VCaP (cell line): Measurements from ENCODE around the gene F2R.
A peak's percentile ranks its signal among the peaks of the same experiment; 100 is the strongest.

Experiments
- H3K27ac ChIP-seq: fragments of 450-650 bp; 2 replicates; pipeline ENCODE4 v1.5.1; 2017
- CTCF ChIP-seq: fragments of 450-650 bp; conservative IDR thresholded peaks from 2 replicates; pipeline ENCODE4 v1.5.1; 2017; ENCODE audit warnings: mild to moderate bottlenecking, moderate library complexity

The F2R gene

GRCh38 chr5:76710991-76711390, 4.9 kb upstream of the F2R start:
- TF ChIP-seq CTCF = no peak

GRCh38 chr5:76714751-76715485, 1.0 kb upstream of the F2R start:
- H3K27ac ChIP-seq = no peak overlapping the region; the same call in 1 of the 2 replicates
- TF ChIP-seq CTCF = no peak

More at GRCh38 chr5:76710991-76711390, 4.9 kb upstream of the F2R start:
- H3K27ac ChIP-seq = no peak overlapping the region

GRCh38 chr5:76715486-76715735, 515 bp upstream of the F2R start:
- H3K27ac ChIP-seq = peak overlapping the region; percentile 66; the same call in 1 of the 2 replicates
- no peak for TF ChIP-seq CTCF

- peak overlapping the region; percentile 66; the same call in 1 of the 2 replicates for H3K27ac ChIP-seq
These were observed 681 bp downstream of the F2R start for GRCh38 chr5:76716456-76717157.

GRCh38 chr5:76717222-76718083, 1.5 kb downstream of the F2R start:
- peak overlapping the region; percentile 66; the same call in 1 of the 2 replicates for H3K27ac ChIP-seq
- TF ChIP-seq CTCF = no peak

More at GRCh38 chr5:76716456-76717157, 681 bp downstream of the F2R start:
- no peak for TF ChIP-seq CTCF

- peak overlapping the region; percentile 73 for H3K27ac ChIP-seq
- TF ChIP-seq CTCF = no peak
These were observed 2.5 kb downstream of the F2R start for GRCh38 chr5:76718381-76718832.

GRCh38 chr5:76718880-76719279, 3.0 kb downstream of the F2R start:
- no peak for TF ChIP-seq CTCF
- H3K27ac ChIP-seq = peak overlapping the region; percentile 73
